HG02973 (cell line): ENCODE data around the gene ARRDC2.

ENCODE experiments used
- ATAC-seq: cut with Tn5 transposase; IDR thresholded peaks from one replicate; pipeline ENCODE4 v1.9.1; 2021; ENCODE audit warnings: moderate library complexity; ENCODE audit not compliant: unreplicated experiment

ARRDC2 gene

GRCh38 chr19:18057557-18057956, 49.6 kb downstream of the ARRDC2 start:
- ATAC-seq = no peak

GRCh38 chr19:18058208-18059009, 50.4 kb downstream of the ARRDC2 start:
- ATAC-seq = no peak

- no peak for ATAC-seq
These were observed 51.3 kb downstream of the ARRDC2 start for GRCh38 chr19:18059297-18059696.

- ATAC-seq = no peak
These were observed 51.9 kb downstream of the ARRDC2 start for GRCh38 chr19:18059902-18060301.

- no peak for ATAC-seq
These were observed 52.5 kb downstream of the ARRDC2 start for GRCh38 chr19:18060472-18060871.

GRCh38 chr19:18062028-18062427, 54.1 kb downstream of the ARRDC2 start:
- ATAC-seq = no peak

- no peak for ATAC-seq
These were observed 55.5 kb downstream of the ARRDC2 start for GRCh38 chr19:18063463-18063862.
